Activated CD8-positive, alpha-beta T cell treated with anti-CD3 and anti-CD28 coated beads, Interleukin-2, amount 10 ng/mL, durations not matched to agents 7 days and 5 days (primary cell): ENCODE measurements around the gene RASSF3. TPM values are rescaled to one million over a fixed set of nuclear protein-coding genes. Genes with fewer than 3 reads are reported as not detected.

ENCODE experiments used
- ATAC-seq: fragments of 150-1000 bp; cut with Tn5 transposase; one replicate; pipeline ENCODE4 v1.10.0; 2021; ENCODE audit warnings: moderate library complexity
- CTCF ChIA-PET: fragments of 350-600 bp; sonication (Branson Sonifier 250); formaldehyde crosslinking; loops from one replicate; lab custom pipeline; 2021; ENCODE audit warnings: antibody characterized with exemption; lab: Charles Lee
- POLR2A ChIA-PET: fragments of 350-600 bp; sonication (Branson Sonifier 250); formaldehyde crosslinking; loops from one replicate; lab custom pipeline; 2021; ENCODE audit warnings: antibody characterized with exemption; lab: Charles Lee
- DNase-seq: peaks from one replicate; pipeline ENCODE4 v3.0.0-alpha.2; 2020
- H3K27ac Mint-ChIP-seq: one replicate; pipeline ENCODE4 v1.8.0; 2021; ENCODE audit warnings: mild to moderate bottlenecking, mixed read lengths
- H3K27me3 Mint-ChIP-seq: one replicate; pipeline ENCODE4 v1.8.0; 2021; ENCODE audit warnings: low read depth, mixed read lengths
- H3K36me3 Mint-ChIP-seq: one replicate; pipeline ENCODE4 v1.8.0; 2021; ENCODE audit warnings: low read depth, mixed read lengths
- H3K4me1 Mint-ChIP-seq: one replicate; pipeline ENCODE4 v1.8.0; 2021; ENCODE audit warnings: low read depth, mixed read lengths
- H3K4me3 Mint-ChIP-seq: one replicate; pipeline ENCODE4 v1.8.0; 2021; ENCODE audit warnings: mild to moderate bottlenecking, mixed read lengths
- H3K9me3 Mint-ChIP-seq: one replicate; pipeline ENCODE4 v1.8.0; 2022; ENCODE audit warnings: mixed read lengths; ENCODE audit not compliant: insufficient read depth
- total RNA-seq, 2 experiments: library from RNA; stranded (reverse); gene quantifications; one replicate each; pipeline ENCODE4 v1.2.3, GENCODE V29; 2021

Gene RASSF3
- total RNA-seq, 2 experiments from 2014 or later = 61.7 to 63.7 TPM

GRCh38 chr12:64695550-64695949 is 85.3 kb downstream of the RASSF3 start:
- ChIA-PET POLR2A (no interaction called here), CTCF (interaction anchor here (1.8 to 6.5 kb wide), 6 partner anchors 12 to 148 kb away, joined by 5 to 113 read pairs (median 70); partner anchors contain the start of gene RASSF3)
- Mint-ChIP-seq H3K4me1 (peaks cover 59% of the 10 kb centered on the region), H3K36me3 (peaks cover 58% of the 10 kb centered on the region), H3K4me3 (no peak overlapping the region), H3K27ac (peak overlapping the region; percentile 12), H3K9me3 (no peaks in the 10 kb centered on the region), H3K27me3 (no peaks in the 10 kb centered on the region)
- no peak for ATAC-seq
- no peak for DNase-seq

- peaks cover 64% of the 10 kb centered on the region for H3K36me3 Mint-ChIP-seq
- H3K27me3 Mint-ChIP-seq = no peaks in the 10 kb centered on the region
- no peak for DNase-seq
- peaks cover 64% of the 10 kb centered on the region for H3K4me1 Mint-ChIP-seq
- CTCF ChIA-PET = interaction anchor here (0.7 to 6.5 kb wide), 10 partner anchors 11 to 213 kb away, joined by 3 to 113 read pairs (median 16); partner anchors contain the start of gene RASSF3
- POLR2A ChIA-PET = interaction anchor here (2.0 kb wide), 1 partner anchor 147 kb away, joined by 9 read pairs; no protein-coding TSS in a partner anchor
- ATAC-seq = no peak
- no peak overlapping the region for H3K4me3 Mint-ChIP-seq
- peak overlapping the region; percentile 36 for H3K27ac Mint-ChIP-seq
- no peaks in the 10 kb centered on the region for H3K9me3 Mint-ChIP-seq
These were observed 85.9 kb downstream of the RASSF3 start for GRCh38 chr12:64696080-64696741.

- Mint-ChIP-seq H3K4me3 (no peak overlapping the region), H3K27ac (no peak overlapping the region), H3K4me1 (peaks cover 50% of the 10 kb centered on the region), H3K9me3 (no peaks in the 10 kb centered on the region), H3K27me3 (no peaks in the 10 kb centered on the region), H3K36me3 (peaks cover 42% of the 10 kb centered on the region)
- CTCF ChIA-PET = interaction anchor here (2.3 to 6.5 kb wide), 3 partner anchors 90 to 152 kb away, joined by 11 to 113 read pairs (median 17); partner anchors contain the start of gene RASSF3
- no peak for ATAC-seq
- POLR2A ChIA-PET = interaction anchor here (1.2 kb wide), 1 partner anchor 15 kb away, joined by 3 read pairs; no protein-coding TSS in a partner anchor
- DNase-seq = no peak
These were observed 89.3 kb downstream of the RASSF3 start for GRCh38 chr12:64699504-64700115.

- CTCF ChIA-PET = interaction anchor here (1.2 to 3.5 kb wide), 3 partner anchors 12 to 151 kb away, joined by 4 to 17 read pairs (median 11); partner anchors contain the start of gene RASSF3
- DNase-seq (no peak), ATAC-seq (peak; percentile 20)
- Mint-ChIP-seq H3K36me3 (peaks cover 35% of the 10 kb centered on the region), H3K9me3 (no peaks in the 10 kb centered on the region), H3K4me3 (peak overlapping the region; percentile 22), H3K27ac (peak overlapping the region; percentile 77), H3K4me1 (peaks cover 43% of the 10 kb centered on the region), H3K27me3 (no peaks in the 10 kb centered on the region)
- POLR2A ChIA-PET = interaction anchor here (0.8 to 1.5 kb wide), 4 partner anchors 10 to 469 kb away, joined by 3 read pairs; partner anchors contain the start of gene LEMD3
These were observed 90.2 kb downstream of the RASSF3 start for GRCh38 chr12:64700532-64700931.

GRCh38 chr12:64701283-64701682 is 91.0 kb downstream of the RASSF3 start:
- no peaks in the 10 kb centered on the region for H3K27me3 Mint-ChIP-seq
- peaks cover 37% of the 10 kb centered on the region for H3K4me1 Mint-ChIP-seq
- ChIA-PET POLR2A (interaction anchor here (0.6 to 1.5 kb wide), 3 partner anchors 24 to 468 kb away, joined by 3 read pairs; partner anchors contain the start of gene LEMD3), CTCF (interaction anchor here (1.2 to 3.5 kb wide), 4 partner anchors 12 to 152 kb away, joined by 3 to 17 read pairs (median 8); partner anchors contain the start of gene RASSF3)
- no peaks in the 10 kb centered on the region for H3K9me3 Mint-ChIP-seq
- H3K4me3 Mint-ChIP-seq = peak overlapping the region; percentile 22
- peaks cover 31% of the 10 kb centered on the region for H3K36me3 Mint-ChIP-seq
- no peak for ATAC-seq
- H3K27ac Mint-ChIP-seq = peak overlapping the region; percentile 77
- no peak for DNase-seq

- H3K36me3 Mint-ChIP-seq = peaks cover 8% of the 10 kb centered on the region
- POLR2A ChIA-PET = interaction anchor here (1.1 kb wide), 1 partner anchor 18 kb away, joined by 3 read pairs; no protein-coding TSS in a partner anchor
These were observed 96.0 kb downstream of the RASSF3 start for GRCh38 chr12:64706306-64706705.

GRCh38 chr12:64706857-64707256 is 96.6 kb downstream of the RASSF3 start:
- Mint-ChIP-seq H3K27ac (no peak overlapping the region), H3K9me3 (no peaks in the 10 kb centered on the region), H3K36me3 (peaks cover 10% of the 10 kb centered on the region), H3K4me1 (peaks cover 3% of the 10 kb centered on the region), H3K27me3 (no peaks in the 10 kb centered on the region), H3K4me3 (no peak overlapping the region)
- ATAC-seq (no peak), DNase-seq (no peak)
- POLR2A ChIA-PET = interaction anchor here (1.1 kb wide), 1 partner anchor 17 kb away, joined by 3 read pairs; no protein-coding TSS in a partner anchor
- CTCF ChIA-PET = interaction anchor here (1.6 to 3.5 kb wide), 3 partner anchors 10 to 158 kb away, joined by 6 to 21 read pairs (median 15); no protein-coding TSS in a partner anchor

More at GRCh38 chr12:64706306-64706705, 96.0 kb downstream of the RASSF3 start:
- no peak overlapping the region for H3K27ac Mint-ChIP-seq
- ATAC-seq (no peak), DNase-seq (no peak)
- no peaks in the 10 kb centered on the region for H3K9me3 Mint-ChIP-seq
- H3K27me3 Mint-ChIP-seq = no peaks in the 10 kb centered on the region
- peaks cover 6% of the 10 kb centered on the region for H3K4me1 Mint-ChIP-seq
- no peak overlapping the region for H3K4me3 Mint-ChIP-seq
- CTCF ChIA-PET = interaction anchor here (1.6 to 3.5 kb wide), 3 partner anchors 9 to 157 kb away, joined by 6 to 21 read pairs (median 15); no protein-coding TSS in a partner anchor

GRCh38 chr12:64707362-64707761 is 97.1 kb downstream of the RASSF3 start:
- ATAC-seq = no peak

GRCh38 chr12:64707926-64708325 is 97.6 kb downstream of the RASSF3 start:
- Mint-ChIP-seq H3K27ac (no peak overlapping the region), H3K9me3 (no peaks in the 10 kb centered on the region), H3K27me3 (no peaks in the 10 kb centered on the region), H3K4me1 (peaks cover under 1% of the 10 kb centered on the region), H3K4me3 (no peak overlapping the region), H3K36me3 (peaks cover 8% of the 10 kb centered on the region)
- ChIA-PET POLR2A (no interaction called here), CTCF (interaction anchor here (0.7 to 3.5 kb wide), 2 partner anchors 11 to 1556 kb away, joined by 4 to 21 read pairs; no protein-coding TSS in a partner anchor)
- ATAC-seq (no peak), DNase-seq (no peak)

More at GRCh38 chr12:64707362-64707761, 97.1 kb downstream of the RASSF3 start:
- no peak overlapping the region for H3K27ac Mint-ChIP-seq
- ChIA-PET CTCF (interaction anchor here (0.7 to 3.5 kb wide), 4 partner anchors 9 to 1557 kb away, joined by 4 to 21 read pairs (median 10); no protein-coding TSS in a partner anchor), POLR2A (no interaction called here)
- peaks cover 8% of the 10 kb centered on the region for H3K36me3 Mint-ChIP-seq
- no peak for DNase-seq
- H3K4me1 Mint-ChIP-seq = no peaks in the 10 kb centered on the region
- no peaks in the 10 kb centered on the region for H3K9me3 Mint-ChIP-seq
- H3K27me3 Mint-ChIP-seq = no peaks in the 10 kb centered on the region
- H3K4me3 Mint-ChIP-seq = no peak overlapping the region

GRCh38 chr12:64709429-64709828 is 99.1 kb downstream of the RASSF3 start:
- no peak for ATAC-seq
- Mint-ChIP-seq H3K36me3 (peaks cover 16% of the 10 kb centered on the region), H3K9me3 (no peaks in the 10 kb centered on the region), H3K27me3 (no peaks in the 10 kb centered on the region), H3K4me3 (no peak overlapping the region), H3K4me1 (peaks cover 16% of the 10 kb centered on the region), H3K27ac (no peak overlapping the region)
- CTCF ChIA-PET = interaction anchor here (1.0 to 1.1 kb wide), 2 partner anchors 11 to 98 kb away, joined by 3 read pairs; no protein-coding TSS in a partner anchor
- POLR2A ChIA-PET = no interaction called here
- DNase-seq = no peak

GRCh38 chr12:64713376-64713775 is 103.1 kb downstream of the RASSF3 start:
- Mint-ChIP-seq H3K4me3 (no peak overlapping the region), H3K27me3 (no peaks in the 10 kb centered on the region), H3K27ac (no peak overlapping the region), H3K36me3 (peaks cover 41% of the 10 kb centered on the region), H3K9me3 (no peaks in the 10 kb centered on the region), H3K4me1 (peaks cover 38% of the 10 kb centered on the region)
- ChIA-PET POLR2A (interaction anchor here (0.6 kb wide), 1 partner anchor 190 kb away, joined by 3 read pairs; no protein-coding TSS in a partner anchor), CTCF (interaction anchor here (1.1 to 1.5 kb wide), 2 partner anchors 15 to 164 kb away, joined by 3 to 7 read pairs; no protein-coding TSS in a partner anchor)
- no peak for ATAC-seq
- no peak for DNase-seq
